ENCODE measurements around the gene ZNRF3. TPM values are rescaled to one million over a fixed set of nuclear protein-coding genes. Genes with fewer than 3 reads are reported as not detected.

ZNRF3 gene
- 0.51 and 0.69 TPM in 2 replicates for total RNA-seq

DNA sequence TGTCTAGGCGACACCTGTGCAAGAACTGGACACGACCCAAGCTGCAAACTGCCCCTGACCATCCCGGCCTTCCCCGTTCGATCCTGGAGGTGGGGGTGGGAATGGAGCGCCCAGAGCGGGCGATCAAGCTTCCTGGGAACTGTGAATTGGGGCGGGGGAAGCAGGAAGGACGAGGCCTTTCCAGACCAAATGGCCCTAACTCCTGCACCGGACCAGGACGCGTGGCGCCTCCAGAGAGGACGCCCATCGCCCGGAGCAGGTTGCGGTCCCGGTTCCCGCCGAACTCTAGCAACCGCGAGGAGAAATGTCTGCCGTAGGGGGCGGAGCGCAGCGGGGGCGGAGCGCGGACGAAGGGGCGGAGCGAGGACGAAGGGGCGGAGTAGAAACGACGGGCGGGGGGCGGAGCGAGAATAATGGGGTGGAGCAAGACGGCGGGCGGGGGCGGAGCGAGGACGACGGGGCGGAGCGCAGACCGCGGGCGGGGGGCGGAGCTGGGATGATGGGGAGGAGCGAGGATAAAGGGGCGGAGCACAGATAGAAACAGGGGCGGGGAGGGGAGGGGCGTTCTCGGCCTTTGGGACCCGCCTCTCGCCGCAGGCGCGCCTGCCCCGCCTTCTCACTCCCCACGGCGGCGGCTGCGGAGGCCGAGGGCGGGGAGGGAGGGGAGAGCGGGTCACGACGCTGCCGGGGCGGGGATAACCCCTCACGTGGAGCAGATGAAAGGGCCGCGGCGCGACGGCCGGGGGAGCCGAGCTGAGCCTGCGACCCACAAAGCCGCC lies at the start of gene ZNRF3:
TSS of gene ZNRF3 (plus strand) at position 695 of the 779 bp plus-strand sequence. CDS start 195 bp downstream, outside the sequence.
- CTCF ChIA-PET, result no interaction called here
- no peaks in the 10 kb centered on the region for H3K36me3 Mint-ChIP-seq (ENCODE audit: low read depth)
- no peaks in the 10 kb centered on the region for H3K9me3 Mint-ChIP-seq
- peak; percentile 84 for DNase-seq
- TF ChIP-seq, protein P1, sequence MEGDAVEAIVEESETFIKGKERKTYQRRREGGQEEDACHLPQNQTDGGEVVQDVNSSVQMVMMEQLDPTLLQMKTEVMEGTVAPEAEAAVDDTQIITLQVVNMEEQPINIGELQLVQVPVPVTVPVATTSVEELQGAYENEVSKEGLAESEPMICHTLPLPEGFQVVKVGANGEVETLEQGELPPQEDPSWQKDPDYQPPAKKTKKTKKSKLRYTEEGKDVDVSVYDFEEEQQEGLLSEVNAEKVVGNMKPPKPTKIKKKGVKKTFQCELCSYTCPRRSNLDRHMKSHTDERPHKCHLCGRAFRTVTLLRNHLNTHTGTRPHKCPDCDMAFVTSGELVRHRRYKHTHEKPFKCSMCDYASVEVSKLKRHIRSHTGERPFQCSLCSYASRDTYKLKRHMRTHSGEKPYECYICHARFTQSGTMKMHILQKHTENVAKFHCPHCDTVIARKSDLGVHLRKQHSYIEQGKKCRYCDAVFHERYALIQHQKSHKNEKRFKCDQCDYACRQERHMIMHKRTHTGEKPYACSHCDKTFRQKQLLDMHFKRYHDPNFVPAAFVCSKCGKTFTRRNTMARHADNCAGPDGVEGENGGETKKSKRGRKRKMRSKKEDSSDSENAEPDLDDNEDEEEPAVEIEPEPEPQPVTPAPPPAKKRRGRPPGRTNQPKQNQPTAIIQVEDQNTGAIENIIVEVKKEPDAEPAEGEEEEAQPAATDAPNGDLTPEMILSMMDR (IDR thresholded peaks at IDR 0.05), result no peak
- POLR2A ChIA-PET, result interaction anchor here (0.6 to 1.3 kb wide), 6 partner anchors 48 to 964 kb away, joined by 3 to 6 read pairs (median 4); partner anchors contain the start of genes CHEK2, HSCB, PITPNB and XBP1
- intact Hi-C loops (cut with micrococcal nuclease), result loop anchor here (1.0 to 10.0 kb wide), 7 partner anchors 82 to 1002 kb away; partner anchors contain the start of genes CCDC117, HSCB, MTMR3 and PITPNB
- peak within 1 kb of the TSS; percentile 46 for H3K27ac Mint-ChIP-seq
- H3K4me3 Mint-ChIP-seq, result peak within 1 kb of the TSS; percentile 86
- peak; percentile 94 for ATAC-seq (ENCODE audit: low read depth)
- H3K27me3 Mint-ChIP-seq, result peaks cover 17% of the 10 kb centered on the region
- H3K4me1 Mint-ChIP-seq, result peaks cover 26% of the 10 kb centered on the region

DNA sequence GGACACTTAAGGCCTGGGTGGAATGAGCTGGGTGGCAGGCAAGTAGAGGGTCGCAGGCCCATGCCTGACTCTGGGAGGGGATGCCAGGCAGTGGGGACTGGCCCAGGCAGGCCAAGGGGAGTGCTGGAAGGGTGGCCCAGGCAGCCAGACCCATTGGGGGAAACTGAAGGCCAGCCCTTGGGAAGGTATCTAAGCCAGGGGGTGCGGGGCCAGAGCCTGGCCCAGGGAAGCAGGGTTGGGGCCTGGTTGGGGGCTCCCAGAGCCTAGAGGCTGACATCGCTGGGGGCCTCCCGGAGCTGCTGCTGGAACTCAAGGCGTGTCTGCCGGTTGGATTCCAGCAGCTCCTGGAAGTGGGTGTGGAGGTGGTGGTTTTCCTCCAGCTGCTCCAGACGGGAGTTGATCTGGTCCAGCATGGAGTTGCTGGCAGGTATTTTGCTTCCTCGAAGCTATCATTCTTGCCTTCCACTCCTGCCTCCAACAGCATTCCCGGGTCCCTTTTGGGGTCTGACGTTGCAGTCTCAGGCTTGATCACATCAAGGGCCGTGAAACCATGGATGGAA lies 47.7 kb upstream of the ZNRF3 start:
- no peak for DNase-seq
- no peaks in the 10 kb centered on the region for H3K9me3 Mint-ChIP-seq
- H3K4me1 Mint-ChIP-seq, result peaks cover 1% of the 10 kb centered on the region
- TF ChIP-seq, protein P1 (IDR thresholded peaks at IDR 0.05), result no peak
- POLR2A ChIA-PET, result no interaction called here
- intact Hi-C loops (cut with micrococcal nuclease), result no loop called here
- no peak for ATAC-seq (ENCODE audit: low read depth)
- H3K36me3 Mint-ChIP-seq (ENCODE audit: low read depth), result no peaks in the 10 kb centered on the region
- no peaks in the 10 kb centered on the region for H3K27me3 Mint-ChIP-seq
- no peak overlapping the region for H3K4me3 Mint-ChIP-seq
- H3K27ac Mint-ChIP-seq, result no peak overlapping the region
- CTCF ChIA-PET, result interaction anchor here (1.4 to 1.5 kb wide), 2 partner anchors 20 to 235 kb away, joined by 5 to 6 read pairs; no protein-coding TSS in a partner anchor

DNA sequence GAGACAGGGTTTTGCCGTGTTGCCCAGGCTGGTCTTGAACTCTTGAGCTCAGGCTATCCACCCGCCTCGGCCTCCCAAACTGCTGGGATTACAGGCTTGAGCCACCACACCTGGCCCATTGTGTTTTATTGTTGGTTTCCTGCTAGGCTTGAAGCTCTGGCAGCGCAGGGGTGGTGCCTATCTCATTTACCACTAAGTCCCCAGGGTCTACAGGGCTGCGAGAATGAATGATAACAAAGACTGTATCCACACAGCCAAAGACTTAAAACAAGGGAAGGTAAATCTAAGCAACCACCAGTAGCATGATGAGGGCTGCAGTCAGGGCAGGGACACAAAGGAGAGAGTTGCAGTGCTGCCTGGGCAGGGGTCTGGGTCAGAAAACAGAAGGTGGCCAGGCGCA lies 45.7 kb upstream of the ZNRF3 start:
- intact Hi-C loops (cut with micrococcal nuclease), result no loop called here
- H3K4me1 Mint-ChIP-seq, result peaks cover 1% of the 10 kb centered on the region
- H3K36me3 Mint-ChIP-seq (ENCODE audit: low read depth), result no peaks in the 10 kb centered on the region
- ATAC-seq (ENCODE audit: low read depth) (no peak), DNase-seq (no peak)
- TF ChIP-seq, protein P1 (IDR thresholded peaks at IDR 0.05), result no peak
- no peaks in the 10 kb centered on the region for H3K9me3 Mint-ChIP-seq
- no peaks in the 10 kb centered on the region for H3K27me3 Mint-ChIP-seq
- ChIA-PET CTCF (no interaction called here), POLR2A (no interaction called here)
- no peak overlapping the region for H3K4me3 Mint-ChIP-seq
- H3K27ac Mint-ChIP-seq, result no peak overlapping the region

DNA sequence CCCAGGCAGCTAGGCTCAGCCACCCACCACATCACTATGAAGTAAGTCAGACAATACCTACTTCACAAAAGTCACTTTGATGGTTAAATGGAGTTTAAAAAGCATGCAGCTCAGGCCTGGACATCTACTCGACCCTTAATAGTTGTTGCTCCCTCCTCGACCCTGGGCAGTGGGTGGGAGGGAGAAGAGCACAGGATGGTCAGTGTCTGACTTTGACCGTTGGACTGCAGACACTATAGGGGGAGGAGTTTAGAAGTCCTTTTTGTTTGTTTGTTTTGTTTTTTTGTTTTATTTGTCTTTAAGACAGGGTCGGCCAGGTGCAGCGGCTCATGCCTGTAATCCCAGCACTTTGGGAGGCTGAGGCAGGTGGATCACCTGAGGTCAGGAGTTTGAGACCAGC lies 44.4 kb upstream of the ZNRF3 start:
- ChIA-PET CTCF (no interaction called here), POLR2A (no interaction called here)
- intact Hi-C loops (cut with micrococcal nuclease), result no loop called here
- ATAC-seq (ENCODE audit: low read depth), result no peak
- Mint-ChIP-seq H3K27ac (no peak overlapping the region), H3K27me3 (no peaks in the 10 kb centered on the region), H3K4me3 (no peak overlapping the region), H3K9me3 (no peaks in the 10 kb centered on the region), H3K36me3 (ENCODE audit: low read depth) (no peaks in the 10 kb centered on the region), H3K4me1 (no peaks in the 10 kb centered on the region)
- DNase-seq, result no peak
- TF ChIP-seq, protein P1 (IDR thresholded peaks at IDR 0.05), result no peak

DNA sequence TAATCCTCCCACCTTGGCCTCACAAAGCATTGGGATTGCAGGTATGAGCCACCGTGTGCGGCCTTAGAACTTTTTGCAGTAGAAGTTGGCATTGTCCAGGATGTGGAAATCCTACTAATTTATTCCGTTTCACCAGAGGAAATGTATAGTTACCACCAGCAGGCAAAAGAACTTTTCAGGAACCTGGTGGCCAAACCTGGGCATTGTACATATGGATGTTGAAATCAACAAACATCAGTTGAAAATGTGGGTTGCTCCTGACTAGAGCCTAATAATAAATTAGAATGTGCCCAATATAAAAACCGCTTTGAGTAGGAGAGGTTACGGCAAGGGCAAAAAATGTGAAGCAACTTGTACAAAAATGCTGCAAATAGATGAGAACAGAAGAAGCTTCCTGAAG lies 42.3 kb upstream of the ZNRF3 start:
- DNase-seq (no peak), ATAC-seq (ENCODE audit: low read depth) (no peak)
- Mint-ChIP-seq H3K4me3 (no peak overlapping the region), H3K9me3 (peaks cover 2% of the 10 kb centered on the region), H3K27me3 (no peaks in the 10 kb centered on the region), H3K36me3 (ENCODE audit: low read depth) (no peaks in the 10 kb centered on the region), H3K4me1 (no peaks in the 10 kb centered on the region), H3K27ac (no peak overlapping the region)
- TF ChIP-seq, protein P1 (IDR thresholded peaks at IDR 0.05), result no peak
- POLR2A ChIA-PET, result no interaction called here
- intact Hi-C loops (cut with micrococcal nuclease), result no loop called here
- CTCF ChIA-PET, result no interaction called here

Data from activated B cell treated with CpG ODN at 0.5 μM for 24 hours (primary cell).